K562 (cell line): ENCODE data around the gene KCNAB1.

ENCODE experiments used
- CTCF ChIP-seq, 3 experiments: IDR thresholded peaks in 2 of 3; conservative IDR thresholded peaks in 1 of 3; 2 replicates each; pipeline ENCODE4 v1.5.1; 2011 to 2012; ENCODE audit warnings: low read length in 3 of 3, mild to moderate bottlenecking in 3 of 3, control low read depth in 2 of 3, improper control_type of control experiment in 1 of 3, inconsistent platforms in 1 of 3, low read depth in 1 of 3, mixed read lengths in 1 of 3, moderate library complexity in 1 of 3; ENCODE audit not compliant: insufficient read depth in 2 of 3
- HMG20B ChIP-seq: fragments of 250-450 bp; sonication (Bioruptor Pico); IDR thresholded peaks from 2 replicates; pipeline ENCODE4 v1.5.0; 2021; ENCODE audit warnings: mild to moderate bottlenecking
- JUNB ChIP-seq: fragments of 450-650 bp; formaldehyde crosslinking; conservative IDR thresholded peaks from 2 replicates; pipeline ENCODE4 v1.4.0; 2020; ENCODE audit warnings: mild to moderate bottlenecking
- POLR2A ChIP-seq: fragments of 450-650 bp; conservative IDR thresholded peaks from 2 replicates; pipeline ENCODE4 v1.6.1; 2016
- RBBP5 ChIP-seq: fragments of 200-600 bp; sonication (generic); IDR thresholded peaks from 2 replicates; pipeline ENCODE4 v1.6.1; 2012; ENCODE audit warnings: borderline replicate concordance, mild to moderate bottlenecking, low read length, control low read depth, inconsistent platforms; ENCODE audit not compliant: insufficient read depth, poor library complexity, severe bottlenecking
- REST ChIP-seq, 2 experiments: fragments of 450-650 bp; formaldehyde crosslinking in 1 of 2; IDR thresholded peaks; 2 replicates each; pipeline versions ENCODE4 v1.4.0 to v1.6.1; 2014 to 2020; ENCODE audit warnings: mild to moderate bottlenecking in 2 of 2, borderline replicate concordance in 1 of 2, low read depth in 1 of 2
- SETDB1 ChIP-seq: IDR thresholded peaks from one replicate; pipeline ENCODE4 v1.6.1; 2012; ENCODE audit warnings: low read length, control low read depth, inconsistent platforms
- TSHZ1 ChIP-seq: fragments of 250-450 bp; sonication (Bioruptor Pico); IDR thresholded peaks from 2 replicates; pipeline ENCODE4 v1.4.0; 2020; ENCODE audit warnings: mild to moderate bottlenecking, moderate library complexity
- ZNF184 ChIP-seq: sonication (generic); formaldehyde crosslinking; IDR thresholded peaks from 2 replicates; pipeline ENCODE4 v1.5.0; 2020; ENCODE audit warnings: missing genetic modification reagents
- ZNF407 ChIP-seq: fragments of 450-650 bp; IDR thresholded peaks from 2 replicates; pipeline ENCODE4 v1.6.1; 2016; ENCODE audit warnings: low read depth

GRCh38 chr3:156188757-156189156 is 68.4 kb downstream of the KCNAB1 start:
- TF ChIP-seq JUNB (CRISPR knock-in tag) (no peak), RBBP5 (no peak), HMG20B (CRISPR knock-in tag) (no peak), POLR2A (no peak), CTCF (IDR thresholded peaks at IDR 0.05 in 2 of 3, conservative IDR thresholded peaks at IDR 0.05 in 1 of 3; ENCODE audit: insufficient read depth in 2 of 3, low read depth in 1 of 3, low read length in 3 of 3) (no peak), SETDB1 (no peak), ZNF184 (CRISPR knock-in tag) (no peak), TSHZ1 (CRISPR knock-in tag) (no peak), REST (IDR thresholded peaks at IDR 0.05; ENCODE audit: borderline replicate concordance) (no peak), REST (CRISPR knock-in tag; IDR thresholded peaks at IDR 0.05; ENCODE audit: low read depth) (no peak), ZNF407 (no peak)
